Measurements from ENCODE around the gene RIMS3.

Gene RIMS3

DNA sequence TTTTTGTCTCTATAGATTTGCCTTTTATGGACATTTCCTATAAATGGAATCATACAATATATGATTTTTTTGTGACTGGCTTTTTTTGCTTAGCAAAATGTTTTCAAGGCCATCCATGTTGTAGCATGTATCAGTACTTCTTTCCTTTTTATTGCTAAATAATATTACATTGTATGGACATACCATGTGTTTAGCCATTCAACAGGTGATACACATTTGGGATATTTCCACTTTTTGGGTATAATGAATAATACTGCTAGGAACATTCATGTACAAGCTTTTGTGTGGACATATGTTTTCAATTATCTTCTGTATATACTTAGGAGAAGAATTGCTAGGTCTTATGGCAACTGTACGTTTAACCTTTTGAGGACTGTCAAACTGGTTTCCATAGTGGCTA lies 47.4 kb downstream of the RIMS3 start:
- H3K56ac ChIP-seq (ENCODE audit: low read length), result no peak overlapping the region
- no peak overlapping the region for H4K8ac ChIP-seq (ENCODE audit: low read depth, low read length)
- H2AK5ac ChIP-seq (ENCODE audit: low read length), result no peak overlapping the region
- no peaks in the 10 kb centered on the region for H3K36me3 ChIP-seq (ENCODE audit: control insufficient read depth, insufficient read depth, low read length)
- H3K18ac ChIP-seq (ENCODE audit: low read length), result no peak overlapping the region
- no peak overlapping the region for H3K27ac ChIP-seq (ENCODE audit: low read depth, low read length)
- no peak for DNase-seq
- H2BK5ac ChIP-seq (ENCODE audit: low read length), result no peak overlapping the region
- H4K5ac ChIP-seq (ENCODE audit: low read length), result no peak overlapping the region
- H3K27me3 ChIP-seq (ENCODE audit: insufficient read depth, low read length, poor library complexity), result no peaks in the 10 kb centered on the region
- H3K9ac ChIP-seq (ENCODE audit: low read length), result no peak overlapping the region
- H3K4me3 ChIP-seq (ENCODE audit: low read length), result no peak overlapping the region
- no peak overlapping the region for H2BK15ac ChIP-seq (replicated peaks; ENCODE audit: low read depth)
- H3K79me2 ChIP-seq (ENCODE audit: control insufficient read depth, insufficient read depth, low read length), result no peaks in the 10 kb centered on the region
- H2BK120ac ChIP-seq (ENCODE audit: low read depth, low read length), result no peak overlapping the region
- H3K4me1 ChIP-seq (ENCODE audit: control insufficient read depth, low read depth, low read length), result no peaks in the 10 kb centered on the region
- no peaks in the 10 kb centered on the region for H3K79me1 ChIP-seq (ENCODE audit: low read length)
- no peak overlapping the region for H3K23ac ChIP-seq (ENCODE audit: low read length)
- no peak overlapping the region for H3K4me2 ChIP-seq (ENCODE audit: low read length)
- H3K4ac ChIP-seq (ENCODE audit: low read depth, low read length), result no peak overlapping the region
- no CpG with 5 or more reads among the region's 1 CpG for WGBS (ENCODE audit: extremely low coverage, insufficient coverage, low lambda C conversion rate)

DNA sequence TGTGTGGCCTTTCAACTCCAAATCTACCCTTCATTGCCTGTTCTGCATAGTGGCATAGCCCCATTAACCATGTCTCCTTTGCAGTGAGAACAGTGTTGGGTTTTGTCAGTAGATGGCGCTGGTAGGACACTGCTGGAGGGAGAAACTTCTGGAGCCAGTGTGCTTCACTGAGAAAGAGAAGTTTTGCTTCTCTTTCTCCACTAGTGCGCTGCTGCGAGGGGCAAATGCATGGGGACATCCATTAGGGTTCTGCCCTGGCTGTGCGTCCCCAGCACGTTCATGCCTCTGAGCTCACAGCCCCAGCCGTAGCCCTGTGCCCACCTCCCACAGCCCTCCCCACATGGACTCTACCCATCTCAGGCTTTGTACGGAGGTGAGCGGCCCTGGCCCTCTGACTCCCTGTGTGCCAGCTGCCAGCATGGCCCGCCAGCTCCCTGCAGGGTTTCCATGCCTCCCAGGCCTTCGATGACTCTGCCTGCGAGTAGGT lies 53.1 kb downstream of the RIMS3 start:
- H4K5ac ChIP-seq (ENCODE audit: low read length), result no peak overlapping the region
- H3K4me1 ChIP-seq (ENCODE audit: control insufficient read depth, low read depth, low read length), result no peaks in the 10 kb centered on the region
- no peak overlapping the region for H2BK5ac ChIP-seq (ENCODE audit: low read length)
- H3K18ac ChIP-seq (ENCODE audit: low read length), result no peak overlapping the region
- H3K36me3 ChIP-seq (ENCODE audit: control insufficient read depth, insufficient read depth, low read length), result no peaks in the 10 kb centered on the region
- H3K9ac ChIP-seq (ENCODE audit: low read length), result no peak overlapping the region
- no peak overlapping the region for H2AK5ac ChIP-seq (ENCODE audit: low read length)
- DNase-seq, result peak; percentile 81
- no peak overlapping the region for H2BK120ac ChIP-seq (ENCODE audit: low read depth, low read length)
- H2BK15ac ChIP-seq (replicated peaks; ENCODE audit: low read depth), result no peak overlapping the region
- no peak overlapping the region for H4K8ac ChIP-seq (ENCODE audit: low read depth, low read length)
- no peak overlapping the region for H3K4me3 ChIP-seq (ENCODE audit: low read length)
- no peaks in the 10 kb centered on the region for H3K79me2 ChIP-seq (ENCODE audit: control insufficient read depth, insufficient read depth, low read length)
- no peak overlapping the region for H3K4me2 ChIP-seq (ENCODE audit: low read length)
- WGBS (ENCODE audit: extremely low coverage, insufficient coverage, low lambda C conversion rate), result no CpG with 5 or more reads among the region's 11 CpGs
- H3K27me3 ChIP-seq (ENCODE audit: insufficient read depth, low read length, poor library complexity), result no peaks in the 10 kb centered on the region
- H3K4ac ChIP-seq (ENCODE audit: low read depth, low read length), result no peak overlapping the region
- no peak overlapping the region for H3K23ac ChIP-seq (ENCODE audit: low read length)
- H3K79me1 ChIP-seq (ENCODE audit: low read length), result no peaks in the 10 kb centered on the region
- no peak overlapping the region for H3K56ac ChIP-seq (ENCODE audit: low read length)
- no peak overlapping the region for H3K27ac ChIP-seq (ENCODE audit: low read depth, low read length)

GRCh38 chr1:40610156-40610555 lies 55.3 kb downstream of the RIMS3 start:
- Histone ChIP-seq H3K56ac (ENCODE audit: low read length) (no peak overlapping the region), H3K4me1 (ENCODE audit: control insufficient read depth, low read depth, low read length) (no peaks in the 10 kb centered on the region), H4K8ac (ENCODE audit: low read depth, low read length) (no peak overlapping the region), H3K79me1 (ENCODE audit: low read length) (no peaks in the 10 kb centered on the region), H3K9ac (ENCODE audit: low read length) (no peak overlapping the region), H2AK5ac (ENCODE audit: low read length) (no peak overlapping the region), H3K4ac (ENCODE audit: low read depth, low read length) (no peak overlapping the region), H2BK5ac (ENCODE audit: low read length) (no peak overlapping the region), H2BK15ac (replicated peaks; ENCODE audit: low read depth) (no peak overlapping the region), H3K27ac (ENCODE audit: low read depth, low read length) (no peak overlapping the region), H3K18ac (ENCODE audit: low read length) (no peak overlapping the region), H4K5ac (ENCODE audit: low read length) (no peak overlapping the region), H3K23ac (ENCODE audit: low read length) (no peak overlapping the region), H3K4me3 (ENCODE audit: low read length) (no peak overlapping the region), H3K27me3 (ENCODE audit: insufficient read depth, low read length, poor library complexity) (no peaks in the 10 kb centered on the region), H3K4me2 (ENCODE audit: low read length) (no peak overlapping the region), H2BK120ac (ENCODE audit: low read depth, low read length) (no peak overlapping the region), H3K79me2 (ENCODE audit: control insufficient read depth, insufficient read depth, low read length) (no peaks in the 10 kb centered on the region), H3K36me3 (ENCODE audit: control insufficient read depth, insufficient read depth, low read length) (no peaks in the 10 kb centered on the region)
- WGBS (ENCODE audit: extremely low coverage, insufficient coverage, low lambda C conversion rate), result no CpG with 5 or more reads among the region's 7 CpGs
- no peak for DNase-seq

DNA sequence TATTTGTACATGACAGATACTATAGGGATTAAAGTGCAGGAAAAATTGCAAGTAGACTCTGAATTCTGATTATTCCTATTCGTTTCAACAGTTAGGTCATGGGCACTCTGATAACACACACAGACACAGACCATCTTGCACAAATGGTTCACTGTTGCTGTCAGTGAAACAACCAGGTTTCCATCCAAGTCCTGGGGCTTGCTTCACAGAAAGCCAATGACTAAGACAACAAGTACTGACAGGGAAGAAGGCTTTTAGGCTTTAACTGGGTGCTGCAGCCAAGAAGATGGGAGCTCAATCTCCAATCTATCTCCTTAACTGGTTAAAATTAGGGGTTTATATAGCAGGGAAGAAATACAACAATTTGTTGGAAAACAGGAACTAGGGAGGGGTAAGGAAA lies 57.6 kb downstream of the RIMS3 start:
- no CpG with 5 or more reads among the region's 1 CpG for WGBS (ENCODE audit: extremely low coverage, insufficient coverage, low lambda C conversion rate)
- H3K18ac ChIP-seq (ENCODE audit: low read length), result no peak overlapping the region

GRCh38 chr1:40606978-40607377 lies 58.5 kb downstream of the RIMS3 start:
- H2AK5ac ChIP-seq (ENCODE audit: low read length), result no peak overlapping the region
- no peak overlapping the region for H3K23ac ChIP-seq (ENCODE audit: low read length)
- H3K18ac ChIP-seq (ENCODE audit: low read length), result no peak overlapping the region
- no peak overlapping the region for H2BK120ac ChIP-seq (ENCODE audit: low read depth, low read length)
- no peaks in the 10 kb centered on the region for H3K79me2 ChIP-seq (ENCODE audit: control insufficient read depth, insufficient read depth, low read length)
- no peak overlapping the region for H3K4me2 ChIP-seq (ENCODE audit: low read length)
- H3K27me3 ChIP-seq (ENCODE audit: insufficient read depth, low read length, poor library complexity), result no peaks in the 10 kb centered on the region
- no CpG with 5 or more reads among the region's 2 CpGs for WGBS (ENCODE audit: extremely low coverage, insufficient coverage, low lambda C conversion rate)
- no peak overlapping the region for H3K56ac ChIP-seq (ENCODE audit: low read length)
- no peak overlapping the region for H4K8ac ChIP-seq (ENCODE audit: low read depth, low read length)
- no peaks in the 10 kb centered on the region for H3K4me1 ChIP-seq (ENCODE audit: control insufficient read depth, low read depth, low read length)
- DNase-seq, result no peak
- no peak overlapping the region for H3K4ac ChIP-seq (ENCODE audit: low read depth, low read length)
- no peak overlapping the region for H2BK5ac ChIP-seq (ENCODE audit: low read length)
- H2BK15ac ChIP-seq (replicated peaks; ENCODE audit: low read depth), result no peak overlapping the region
- H3K9ac ChIP-seq (ENCODE audit: low read length), result no peak overlapping the region
- no peaks in the 10 kb centered on the region for H3K36me3 ChIP-seq (ENCODE audit: control insufficient read depth, insufficient read depth, low read length)
- H3K79me1 ChIP-seq (ENCODE audit: low read length), result no peaks in the 10 kb centered on the region
- H3K27ac ChIP-seq (ENCODE audit: low read depth, low read length), result no peak overlapping the region
- no peak overlapping the region for H4K5ac ChIP-seq (ENCODE audit: low read length)
- no peak overlapping the region for H3K4me3 ChIP-seq (ENCODE audit: low read length)

More for the DNA sequence above, 57.6 kb downstream of the RIMS3 start:
- Histone ChIP-seq H3K79me1 (ENCODE audit: low read length) (no peaks in the 10 kb centered on the region), H4K5ac (ENCODE audit: low read length) (no peak overlapping the region), H2AK5ac (ENCODE audit: low read length) (no peak overlapping the region), H3K4ac (ENCODE audit: low read depth, low read length) (no peak overlapping the region), H3K27me3 (ENCODE audit: insufficient read depth, low read length, poor library complexity) (no peaks in the 10 kb centered on the region), H2BK15ac (replicated peaks; ENCODE audit: low read depth) (no peak overlapping the region), H3K79me2 (ENCODE audit: control insufficient read depth, insufficient read depth, low read length) (no peaks in the 10 kb centered on the region), H3K4me2 (ENCODE audit: low read length) (no peak overlapping the region), H3K23ac (ENCODE audit: low read length) (no peak overlapping the region), H4K8ac (ENCODE audit: low read depth, low read length) (no peak overlapping the region), H2BK120ac (ENCODE audit: low read depth, low read length) (no peak overlapping the region), H3K36me3 (ENCODE audit: control insufficient read depth, insufficient read depth, low read length) (no peaks in the 10 kb centered on the region), H2BK5ac (ENCODE audit: low read length) (no peak overlapping the region), H3K4me1 (ENCODE audit: control insufficient read depth, low read depth, low read length) (no peaks in the 10 kb centered on the region), H3K9ac (ENCODE audit: low read length) (no peak overlapping the region), H3K27ac (ENCODE audit: low read depth, low read length) (no peak overlapping the region), H3K56ac (ENCODE audit: low read length) (no peak overlapping the region), H3K4me3 (ENCODE audit: low read length) (no peak overlapping the region)
- no peak for DNase-seq

GRCh38 chr1:40606194-40606593 lies 59.3 kb downstream of the RIMS3 start:
- no peak overlapping the region for H4K8ac ChIP-seq (ENCODE audit: low read depth, low read length)
- DNase-seq, result no peak
- no peaks in the 10 kb centered on the region for H3K36me3 ChIP-seq (ENCODE audit: control insufficient read depth, insufficient read depth, low read length)
- H3K79me1 ChIP-seq (ENCODE audit: low read length), result no peaks in the 10 kb centered on the region
- H2BK120ac ChIP-seq (ENCODE audit: low read depth, low read length), result no peak overlapping the region
- no peak overlapping the region for H3K18ac ChIP-seq (ENCODE audit: low read length)
- H3K23ac ChIP-seq (ENCODE audit: low read length), result no peak overlapping the region
- H3K27ac ChIP-seq (ENCODE audit: low read depth, low read length), result no peak overlapping the region
- no peaks in the 10 kb centered on the region for H3K79me2 ChIP-seq (ENCODE audit: control insufficient read depth, insufficient read depth, low read length)
- H2BK5ac ChIP-seq (ENCODE audit: low read length), result no peak overlapping the region
- H3K27me3 ChIP-seq (ENCODE audit: insufficient read depth, low read length, poor library complexity), result no peaks in the 10 kb centered on the region
- no peak overlapping the region for H3K56ac ChIP-seq (ENCODE audit: low read length)
- H3K9ac ChIP-seq (ENCODE audit: low read length), result no peak overlapping the region
- H3K4me3 ChIP-seq (ENCODE audit: low read length), result no peak overlapping the region
- no peak overlapping the region for H2AK5ac ChIP-seq (ENCODE audit: low read length)
- no peak overlapping the region for H2BK15ac ChIP-seq (replicated peaks; ENCODE audit: low read depth)
- no peak overlapping the region for H4K5ac ChIP-seq (ENCODE audit: low read length)
- no peak overlapping the region for H3K4ac ChIP-seq (ENCODE audit: low read depth, low read length)
- no peak overlapping the region for H3K4me2 ChIP-seq (ENCODE audit: low read length)
- no CpG with 5 or more reads among the region's 3 CpGs for WGBS (ENCODE audit: extremely low coverage, insufficient coverage, low lambda C conversion rate)
- no peaks in the 10 kb centered on the region for H3K4me1 ChIP-seq (ENCODE audit: control insufficient read depth, low read depth, low read length)
